ENCODE results near the gene ZNF215.
"Not testable (repeated sequence)": the region's sequence is repeated elsewhere in the genome, so short reads cannot be mapped to it uniquely, and the experiment has no call there.

DNA sequence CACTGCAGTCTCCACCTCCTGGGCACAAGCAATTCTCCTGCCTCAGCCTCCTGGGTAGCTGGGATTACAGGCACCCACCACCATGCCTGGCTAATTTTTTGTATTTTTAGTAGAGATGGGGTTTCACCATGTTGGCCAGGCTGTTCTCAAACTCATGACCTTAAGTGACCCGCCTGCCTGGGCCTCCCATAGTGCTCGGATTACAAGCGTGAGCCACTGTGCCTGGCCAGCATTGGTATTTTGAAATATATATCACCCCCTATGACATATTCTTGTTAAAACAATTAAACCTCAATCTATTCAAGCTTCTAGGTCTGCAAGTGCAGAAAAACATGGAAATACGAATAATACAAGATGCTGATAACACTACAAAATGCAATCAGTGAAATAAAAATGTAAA, 43.6 kb downstream of the ZNF215 start:
- TF ChIP-seq POLR2A (IDR thresholded peaks at IDR 0.05) = not testable (repeated sequence)
- TF ChIP-seq, protein P1, sequence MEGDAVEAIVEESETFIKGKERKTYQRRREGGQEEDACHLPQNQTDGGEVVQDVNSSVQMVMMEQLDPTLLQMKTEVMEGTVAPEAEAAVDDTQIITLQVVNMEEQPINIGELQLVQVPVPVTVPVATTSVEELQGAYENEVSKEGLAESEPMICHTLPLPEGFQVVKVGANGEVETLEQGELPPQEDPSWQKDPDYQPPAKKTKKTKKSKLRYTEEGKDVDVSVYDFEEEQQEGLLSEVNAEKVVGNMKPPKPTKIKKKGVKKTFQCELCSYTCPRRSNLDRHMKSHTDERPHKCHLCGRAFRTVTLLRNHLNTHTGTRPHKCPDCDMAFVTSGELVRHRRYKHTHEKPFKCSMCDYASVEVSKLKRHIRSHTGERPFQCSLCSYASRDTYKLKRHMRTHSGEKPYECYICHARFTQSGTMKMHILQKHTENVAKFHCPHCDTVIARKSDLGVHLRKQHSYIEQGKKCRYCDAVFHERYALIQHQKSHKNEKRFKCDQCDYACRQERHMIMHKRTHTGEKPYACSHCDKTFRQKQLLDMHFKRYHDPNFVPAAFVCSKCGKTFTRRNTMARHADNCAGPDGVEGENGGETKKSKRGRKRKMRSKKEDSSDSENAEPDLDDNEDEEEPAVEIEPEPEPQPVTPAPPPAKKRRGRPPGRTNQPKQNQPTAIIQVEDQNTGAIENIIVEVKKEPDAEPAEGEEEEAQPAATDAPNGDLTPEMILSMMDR (IDR thresholded peaks at IDR 0.05) = not testable (repeated sequence)

All from body of pancreas (tissue), 4 donors.